ENCODE measurements around the gene LYZL1.

The LYZL1 gene

DNA sequence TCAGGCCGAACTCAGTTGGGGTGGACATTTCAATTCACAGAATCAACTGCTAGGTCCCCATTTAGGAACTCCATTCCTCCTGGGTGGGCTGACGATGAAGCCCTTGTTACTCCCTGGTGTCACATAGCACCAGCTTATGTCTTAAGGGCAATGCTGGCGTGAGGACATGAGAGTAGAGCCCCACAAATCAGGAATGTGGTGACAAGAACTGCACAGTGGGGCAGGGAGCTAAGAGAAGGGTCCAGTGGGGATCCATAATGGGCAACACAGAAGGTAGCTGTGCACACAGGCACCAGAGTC, 57.0 kb downstream of the LYZL1 start:
- H3K27ac ChIP-seq = no peak overlapping the region
- TF ChIP-seq, protein P1, sequence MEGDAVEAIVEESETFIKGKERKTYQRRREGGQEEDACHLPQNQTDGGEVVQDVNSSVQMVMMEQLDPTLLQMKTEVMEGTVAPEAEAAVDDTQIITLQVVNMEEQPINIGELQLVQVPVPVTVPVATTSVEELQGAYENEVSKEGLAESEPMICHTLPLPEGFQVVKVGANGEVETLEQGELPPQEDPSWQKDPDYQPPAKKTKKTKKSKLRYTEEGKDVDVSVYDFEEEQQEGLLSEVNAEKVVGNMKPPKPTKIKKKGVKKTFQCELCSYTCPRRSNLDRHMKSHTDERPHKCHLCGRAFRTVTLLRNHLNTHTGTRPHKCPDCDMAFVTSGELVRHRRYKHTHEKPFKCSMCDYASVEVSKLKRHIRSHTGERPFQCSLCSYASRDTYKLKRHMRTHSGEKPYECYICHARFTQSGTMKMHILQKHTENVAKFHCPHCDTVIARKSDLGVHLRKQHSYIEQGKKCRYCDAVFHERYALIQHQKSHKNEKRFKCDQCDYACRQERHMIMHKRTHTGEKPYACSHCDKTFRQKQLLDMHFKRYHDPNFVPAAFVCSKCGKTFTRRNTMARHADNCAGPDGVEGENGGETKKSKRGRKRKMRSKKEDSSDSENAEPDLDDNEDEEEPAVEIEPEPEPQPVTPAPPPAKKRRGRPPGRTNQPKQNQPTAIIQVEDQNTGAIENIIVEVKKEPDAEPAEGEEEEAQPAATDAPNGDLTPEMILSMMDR (IDR thresholded peaks at IDR 0.05) = no peak

- TF ChIP-seq, protein P1 (IDR thresholded peaks at IDR 0.05) = no peak
- TF ChIP-seq ZFX (IDR thresholded peaks at IDR 0.05; ENCODE audit: borderline replicate concordance) = no peak
- no peak overlapping the region for H3K27ac ChIP-seq
Observed at GRCh38 chr10:29346296-29347001, 57.6 kb downstream of the LYZL1 start.

- H3K27ac ChIP-seq = no peak overlapping the region
- TF ChIP-seq, protein P1 (IDR thresholded peaks at IDR 0.05) = no peak
- TF ChIP-seq ZFX (IDR thresholded peaks at IDR 0.05; ENCODE audit: borderline replicate concordance) = no peak
Observed at GRCh38 chr10:29348836-29349235, 60.0 kb downstream of the LYZL1 start.

DNA sequence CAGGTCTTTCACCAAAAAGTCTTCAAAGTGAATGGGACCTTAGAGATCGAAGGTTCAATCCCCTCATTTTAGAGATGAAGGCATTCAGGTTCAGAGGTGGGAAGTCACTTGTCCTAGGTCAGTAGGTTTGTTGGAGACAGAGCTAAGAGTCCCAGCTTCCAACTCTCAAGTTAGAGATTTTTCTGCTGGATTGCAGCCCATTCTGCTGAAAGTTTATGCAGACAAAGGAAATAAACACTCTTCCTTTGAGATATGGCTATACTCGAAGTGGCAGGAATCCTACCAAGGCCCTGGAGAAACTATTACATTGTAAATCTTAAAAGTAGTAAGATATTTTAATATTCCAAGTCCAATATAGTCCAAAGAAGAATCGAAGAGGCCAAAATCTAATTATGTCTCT, 64.4 kb downstream of the LYZL1 start:
- H3K27ac ChIP-seq = no peak overlapping the region
- TF ChIP-seq ZFX (IDR thresholded peaks at IDR 0.05; ENCODE audit: borderline replicate concordance) = no peak
- TF ChIP-seq, protein P1 (IDR thresholded peaks at IDR 0.05) = no peak

GRCh38 chr10:29353887-29354561, 65.2 kb downstream of the LYZL1 start:
- no peak overlapping the region for H3K27ac ChIP-seq
- TF ChIP-seq, protein P1 (IDR thresholded peaks at IDR 0.05) = no peak
- no peak for TF ChIP-seq ZFX (IDR thresholded peaks at IDR 0.05; ENCODE audit: borderline replicate concordance)

GRCh38 chr10:29355411-29355991, 66.6 kb downstream of the LYZL1 start:
- no peak overlapping the region for H3K27ac ChIP-seq
- no peak for TF ChIP-seq ZFX (IDR thresholded peaks at IDR 0.05; ENCODE audit: borderline replicate concordance)
- TF ChIP-seq, protein P1 (IDR thresholded peaks at IDR 0.05) = no peak

GRCh38 chr10:29356931-29357330, 68.1 kb downstream of the LYZL1 start:
- TF ChIP-seq ZFX (IDR thresholded peaks at IDR 0.05; ENCODE audit: borderline replicate concordance) = no peak
- TF ChIP-seq, protein P1 (IDR thresholded peaks at IDR 0.05) = no peak
- no peak overlapping the region for H3K27ac ChIP-seq

Data from 22Rv1 (cell line).